ENCODE data around the gene ZNF646. TPM values are rescaled to one million over a fixed set of nuclear protein-coding genes. Genes with fewer than 3 reads are reported as not detected.

The ZNF646 gene
- total RNA-seq, 1 donor from 2014 or later: 17.2 TPM

- peaks cover 32% of the 10 kb centered on the region for H3K79me2 ChIP-seq (ENCODE audit: insufficient read depth, low read length)
- H3K36me3 ChIP-seq (ENCODE audit: insufficient read depth, low read length): peaks cover 5% of the 10 kb centered on the region
- peaks cover 7% of the 10 kb centered on the region for H3K4me1 Mint-ChIP-seq (ENCODE audit: low read depth, unreplicated experiment)
- peak overlapping the region; percentile 23 for H3K9ac ChIP-seq (ENCODE audit: low read length)
- no peaks in the 10 kb centered on the region for H3K9me3 Mint-ChIP-seq (ENCODE audit: unreplicated experiment)
- no peak for FAIRE-seq
- H3K4me1 ChIP-seq (ENCODE audit: insufficient read depth, low read length): peaks cover 8% of the 10 kb centered on the region
- H3K4me2 ChIP-seq (ENCODE audit: low read length): no peak overlapping the region
- H3K4me3 ChIP-seq (ENCODE audit: insufficient read depth, low read depth, low read length): no peak overlapping the region
- H3K27me3 ChIP-seq (ENCODE audit: insufficient read depth, low read length): no peaks in the 10 kb centered on the region
- peak overlapping the region; percentile 40 for H3K4me3 Mint-ChIP-seq (ENCODE audit: unreplicated experiment)
- H3K27ac Mint-ChIP-seq (ENCODE audit: unreplicated experiment): no peak overlapping the region
- H3K36me3 Mint-ChIP-seq (ENCODE audit: low read depth, unreplicated experiment): peaks cover 12% of the 10 kb centered on the region
- no peak overlapping the region for H3K27ac ChIP-seq (ENCODE audit: low read depth, low read length)
- H3K9me3 ChIP-seq (ENCODE audit: insufficient read depth, low read depth, low read length): no peaks in the 10 kb centered on the region
- no peak for DNase-seq (ENCODE audit: low read depth)
- no peak overlapping the region for H2AFZ ChIP-seq (ENCODE audit: low read depth, low read length)
- no peak for TF ChIP-seq EZH2 (IDR thresholded peaks at IDR 0.05; ENCODE audit: insufficient read depth, low read length)
- TF ChIP-seq, protein P1, sequence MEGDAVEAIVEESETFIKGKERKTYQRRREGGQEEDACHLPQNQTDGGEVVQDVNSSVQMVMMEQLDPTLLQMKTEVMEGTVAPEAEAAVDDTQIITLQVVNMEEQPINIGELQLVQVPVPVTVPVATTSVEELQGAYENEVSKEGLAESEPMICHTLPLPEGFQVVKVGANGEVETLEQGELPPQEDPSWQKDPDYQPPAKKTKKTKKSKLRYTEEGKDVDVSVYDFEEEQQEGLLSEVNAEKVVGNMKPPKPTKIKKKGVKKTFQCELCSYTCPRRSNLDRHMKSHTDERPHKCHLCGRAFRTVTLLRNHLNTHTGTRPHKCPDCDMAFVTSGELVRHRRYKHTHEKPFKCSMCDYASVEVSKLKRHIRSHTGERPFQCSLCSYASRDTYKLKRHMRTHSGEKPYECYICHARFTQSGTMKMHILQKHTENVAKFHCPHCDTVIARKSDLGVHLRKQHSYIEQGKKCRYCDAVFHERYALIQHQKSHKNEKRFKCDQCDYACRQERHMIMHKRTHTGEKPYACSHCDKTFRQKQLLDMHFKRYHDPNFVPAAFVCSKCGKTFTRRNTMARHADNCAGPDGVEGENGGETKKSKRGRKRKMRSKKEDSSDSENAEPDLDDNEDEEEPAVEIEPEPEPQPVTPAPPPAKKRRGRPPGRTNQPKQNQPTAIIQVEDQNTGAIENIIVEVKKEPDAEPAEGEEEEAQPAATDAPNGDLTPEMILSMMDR (IDR thresholded peaks at IDR 0.05; ENCODE audit: insufficient read depth, low read depth, low read length): no peak
- no peaks in the 10 kb centered on the region for H3K27me3 Mint-ChIP-seq (ENCODE audit: low read depth, unreplicated experiment)
- H4K20me1 ChIP-seq (ENCODE audit: insufficient read depth, low read length): peaks cover 43% of the 10 kb centered on the region
Measured at GRCh38 chr16:31085873-31086628, 11.8 kb downstream of the ZNF646 start.

GRCh38 chr16:31086629-31086906, 12.3 kb downstream of the ZNF646 start:
- peaks cover 7% of the 10 kb centered on the region for H3K4me1 Mint-ChIP-seq (ENCODE audit: low read depth, unreplicated experiment)
- TF ChIP-seq, protein P1 (IDR thresholded peaks at IDR 0.05; ENCODE audit: insufficient read depth, low read depth, low read length): no peak
- H4K20me1 ChIP-seq (ENCODE audit: insufficient read depth, low read length): peaks cover 42% of the 10 kb centered on the region
- H3K36me3 Mint-ChIP-seq (ENCODE audit: low read depth, unreplicated experiment): peaks cover 14% of the 10 kb centered on the region
- no peak overlapping the region for H3K4me2 ChIP-seq (ENCODE audit: low read length)
- no peaks in the 10 kb centered on the region for H3K9me3 ChIP-seq (ENCODE audit: insufficient read depth, low read depth, low read length)
- H3K9me3 Mint-ChIP-seq (ENCODE audit: unreplicated experiment): no peaks in the 10 kb centered on the region
- peaks cover 8% of the 10 kb centered on the region for H3K4me1 ChIP-seq (ENCODE audit: insufficient read depth, low read length)
- no peak overlapping the region for H3K4me3 ChIP-seq (ENCODE audit: insufficient read depth, low read depth, low read length)
- H3K79me2 ChIP-seq (ENCODE audit: insufficient read depth, low read length): peaks cover 34% of the 10 kb centered on the region
- DNase-seq (ENCODE audit: low read depth): no peak
- no peak overlapping the region for H3K27ac Mint-ChIP-seq (ENCODE audit: unreplicated experiment)
- H3K27ac ChIP-seq (ENCODE audit: low read depth, low read length): no peak overlapping the region
- H2AFZ ChIP-seq (ENCODE audit: low read depth, low read length): no peak overlapping the region
- H3K36me3 ChIP-seq (ENCODE audit: insufficient read depth, low read length): peaks cover 8% of the 10 kb centered on the region
- H3K27me3 Mint-ChIP-seq (ENCODE audit: low read depth, unreplicated experiment): no peaks in the 10 kb centered on the region
- no peak for FAIRE-seq
- H3K27me3 ChIP-seq (ENCODE audit: insufficient read depth, low read length): no peaks in the 10 kb centered on the region
- H3K4me3 Mint-ChIP-seq (ENCODE audit: unreplicated experiment): no peak overlapping the region
- no peak overlapping the region for H3K9ac ChIP-seq (ENCODE audit: low read length)

GRCh38 chr16:31087481-31087880, 13.3 kb downstream of the ZNF646 start:
- Histone ChIP-seq H3K79me2 (ENCODE audit: insufficient read depth, low read length) (peaks cover 31% of the 10 kb centered on the region), H4K20me1 (ENCODE audit: insufficient read depth, low read length) (peaks cover 36% of the 10 kb centered on the region), H3K4me3 (ENCODE audit: insufficient read depth, low read depth, low read length) (no peak overlapping the region), H3K4me2 (ENCODE audit: low read length) (no peak overlapping the region), H3K4me1 (ENCODE audit: insufficient read depth, low read length) (peaks cover 8% of the 10 kb centered on the region), H3K9me3 (ENCODE audit: insufficient read depth, low read depth, low read length) (no peaks in the 10 kb centered on the region), H2AFZ (ENCODE audit: low read depth, low read length) (no peak overlapping the region), H3K27me3 (ENCODE audit: insufficient read depth, low read length) (no peaks in the 10 kb centered on the region), H3K36me3 (ENCODE audit: insufficient read depth, low read length) (peaks cover 8% of the 10 kb centered on the region), H3K27ac (ENCODE audit: low read depth, low read length) (no peak overlapping the region), H3K9ac (ENCODE audit: low read length) (no peak overlapping the region)
- H3K36me3 Mint-ChIP-seq (ENCODE audit: low read depth, unreplicated experiment): peaks cover 14% of the 10 kb centered on the region
- no peak overlapping the region for H3K4me3 Mint-ChIP-seq (ENCODE audit: unreplicated experiment)
- no peaks in the 10 kb centered on the region for H3K9me3 Mint-ChIP-seq (ENCODE audit: unreplicated experiment)
- FAIRE-seq: no peak
- H3K27me3 Mint-ChIP-seq (ENCODE audit: low read depth, unreplicated experiment): no peaks in the 10 kb centered on the region
- DNase-seq (ENCODE audit: low read depth): no peak
- H3K4me1 Mint-ChIP-seq (ENCODE audit: low read depth, unreplicated experiment): peaks cover 7% of the 10 kb centered on the region
- TF ChIP-seq EZH2 (IDR thresholded peaks at IDR 0.05; ENCODE audit: insufficient read depth, low read length): no peak
- TF ChIP-seq, protein P1 (IDR thresholded peaks at IDR 0.05; ENCODE audit: insufficient read depth, low read depth, low read length): no peak
- no peak overlapping the region for H3K27ac Mint-ChIP-seq (ENCODE audit: unreplicated experiment)
